Renal cortex interstitium (tissue), 11 donors: ENCODE measurements around the gene DOCK8. TPM values are rescaled to one million over a fixed set of nuclear protein-coding genes. Genes with fewer than 3 reads are reported as not detected.
A peak's percentile ranks its signal among the peaks of the same experiment; 100 is the strongest.
"Not testable (repeated sequence)": the region's sequence is repeated elsewhere in the genome, so short reads cannot be mapped to it uniquely, and the experiment has no call there.

Source experiments
- DNase-seq, 11 donors: peaks; one replicate each; pipeline ENCODE4 v3.0.0-alpha.2; 2013; ENCODE audit warnings: low read depth in 9 of 11, low spot score in 4 of 11; ENCODE audit errors: extremely low read depth in 1 of 11
- polyA plus RNA-seq, 3 donors: library from polyadenylated mRNA; unstranded; fragments of 120-200 nt; gene quantifications; one replicate each; pipeline ENCODE4 v1.2.1, GENCODE V29; 2013; ENCODE audit not compliant: insufficient read length in 3 of 3

The DOCK8 gene
- polyA plus RNA-seq, 3 donors, result 10.3 to 13.6 (median 12.6) TPM

DNA sequence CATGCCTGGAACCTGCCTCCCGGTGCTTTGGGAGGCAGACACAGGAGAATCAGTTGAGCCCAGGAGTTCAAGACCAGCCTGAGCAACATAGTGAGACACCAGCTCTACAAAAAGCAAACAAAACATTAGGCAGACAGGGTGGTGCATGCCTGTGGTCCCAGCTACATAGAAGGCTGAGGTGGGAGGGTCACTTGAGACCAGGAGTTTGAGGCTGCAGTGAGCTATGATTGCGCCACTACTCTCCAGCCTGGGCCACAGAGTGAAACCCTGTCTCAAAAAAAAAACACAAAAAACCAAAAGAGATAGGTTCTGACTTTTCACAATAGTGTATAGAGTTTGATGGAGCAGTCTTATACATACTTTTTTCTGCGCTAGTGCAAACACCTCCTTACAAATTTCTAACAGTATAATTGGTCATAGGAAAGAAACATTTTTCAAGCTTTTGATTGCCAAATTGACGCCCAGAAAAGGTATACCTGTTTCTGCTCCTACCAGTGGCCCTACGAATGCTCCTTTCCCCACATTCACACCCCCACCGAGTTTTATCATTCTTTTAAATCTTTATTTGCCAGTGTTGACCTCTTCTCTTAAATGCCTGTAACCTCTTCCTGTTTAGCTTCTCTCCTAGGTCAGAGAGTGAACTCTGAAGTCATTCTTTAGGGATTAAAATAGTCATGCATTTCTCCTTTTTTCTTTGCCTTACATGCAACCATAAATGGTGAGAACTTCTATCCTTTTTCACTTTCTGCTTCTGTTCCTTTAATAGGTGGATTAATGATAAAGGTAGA is 7.5 kb downstream of the DOCK8 start:
- DNase-seq, result no peak

GRCh38 chr9:223152-223551 is 8.5 kb downstream of the DOCK8 start:
- DNase-seq, result no peak

DNA sequence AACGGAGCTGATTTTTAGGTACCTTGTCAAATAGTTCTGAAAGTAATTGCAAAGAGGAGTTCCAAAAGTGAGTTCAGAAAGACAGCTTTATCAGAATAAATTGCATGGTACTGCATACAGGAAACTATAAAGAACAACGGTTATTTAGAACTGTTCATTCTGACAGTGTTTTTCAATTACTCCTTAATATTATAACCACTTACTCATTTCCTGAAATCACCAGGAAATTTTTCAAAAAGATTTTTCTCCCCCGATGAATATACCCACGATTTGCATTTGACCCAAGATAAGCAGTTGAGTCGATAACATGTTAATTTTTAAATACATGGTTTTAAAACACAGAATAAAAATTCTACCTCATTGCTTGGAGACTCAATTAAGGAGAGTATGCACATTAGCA is 9.4 kb downstream of the DOCK8 start:
- no peak for DNase-seq

GRCh38 chr9:224582-225520 is 10.2 kb downstream of the DOCK8 start:
- DNase-seq, result no peak

DNA sequence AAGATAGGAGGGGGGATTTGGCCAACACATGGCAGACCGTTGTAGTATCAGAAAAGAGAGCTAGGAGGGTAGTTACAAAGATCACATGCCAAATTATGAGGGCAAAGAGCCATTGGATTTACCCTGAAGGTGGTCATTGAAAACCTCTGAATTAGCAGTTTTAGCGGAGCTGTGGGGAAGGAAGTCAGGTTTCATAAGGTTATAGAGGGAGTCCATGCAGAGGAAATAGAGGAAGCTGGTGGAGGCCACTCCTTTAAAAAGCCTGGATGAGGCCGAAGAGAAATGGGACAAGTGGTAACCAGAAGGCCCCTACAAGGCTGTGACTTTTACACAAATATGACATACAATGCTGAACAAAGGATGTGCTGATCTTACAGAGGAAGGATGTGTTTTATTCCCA is 13.2 kb downstream of the DOCK8 start:
- no peak for DNase-seq

DNA sequence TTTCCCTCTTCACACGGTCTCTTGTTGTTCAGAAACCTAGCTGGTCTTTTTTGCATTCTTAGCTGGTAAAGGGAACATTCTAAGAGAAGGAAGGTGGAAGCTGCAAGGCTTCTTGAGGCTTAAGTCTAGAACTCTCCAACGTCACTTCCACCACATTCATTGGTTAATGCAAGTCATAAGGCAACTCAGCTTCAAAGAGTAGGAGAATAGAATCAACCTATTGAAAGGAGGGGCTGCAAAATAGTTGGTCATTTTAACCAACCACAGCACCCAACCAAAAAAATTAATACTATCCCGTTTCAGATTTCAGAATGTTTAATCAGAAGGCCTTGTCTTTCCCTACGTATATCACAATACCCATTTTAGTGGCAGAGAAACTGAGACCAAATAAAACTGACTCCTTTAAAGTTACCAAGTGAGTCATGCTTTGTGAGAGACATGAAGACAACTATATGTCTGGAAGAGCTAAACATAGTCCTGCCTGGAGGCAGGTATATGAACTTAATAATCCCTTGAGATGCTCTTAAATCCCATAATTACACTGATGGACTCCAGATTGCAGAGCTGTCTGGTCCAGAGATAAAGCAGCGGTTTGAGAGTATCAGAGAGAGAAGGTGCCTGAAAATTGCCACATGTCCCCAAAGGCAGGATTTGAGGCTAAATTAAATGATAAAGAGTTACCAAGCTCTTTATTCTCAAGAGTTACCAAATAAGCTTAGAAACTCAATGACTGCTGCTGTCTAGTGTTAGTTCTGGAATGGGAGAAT is 14.4 kb downstream of the DOCK8 start:
- DNase-seq, result no peak

DNA sequence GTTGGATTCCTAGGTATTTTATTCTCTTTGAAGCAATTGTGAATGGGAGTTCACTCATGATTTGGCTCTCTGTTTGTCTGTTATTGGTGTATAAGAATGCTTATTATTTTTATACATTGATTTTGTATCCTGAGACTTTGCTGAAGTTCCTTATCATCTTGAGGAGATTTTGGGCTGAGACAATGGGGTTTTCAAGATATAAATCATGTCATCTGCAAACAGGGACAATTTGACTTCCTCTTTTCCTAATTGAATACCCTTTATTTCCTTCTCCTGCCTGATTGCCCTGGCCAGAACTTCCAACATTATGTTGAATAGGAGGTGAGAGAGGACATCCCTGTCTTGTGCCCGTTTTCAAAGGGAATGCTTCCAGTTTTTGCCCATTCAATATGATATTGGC is 17.0 kb downstream of the DOCK8 start:
- not testable (repeated sequence) for DNase-seq

GRCh38 chr9:233708-234107 is 19.0 kb downstream of the DOCK8 start:
- not testable (repeated sequence) for DNase-seq

DNA sequence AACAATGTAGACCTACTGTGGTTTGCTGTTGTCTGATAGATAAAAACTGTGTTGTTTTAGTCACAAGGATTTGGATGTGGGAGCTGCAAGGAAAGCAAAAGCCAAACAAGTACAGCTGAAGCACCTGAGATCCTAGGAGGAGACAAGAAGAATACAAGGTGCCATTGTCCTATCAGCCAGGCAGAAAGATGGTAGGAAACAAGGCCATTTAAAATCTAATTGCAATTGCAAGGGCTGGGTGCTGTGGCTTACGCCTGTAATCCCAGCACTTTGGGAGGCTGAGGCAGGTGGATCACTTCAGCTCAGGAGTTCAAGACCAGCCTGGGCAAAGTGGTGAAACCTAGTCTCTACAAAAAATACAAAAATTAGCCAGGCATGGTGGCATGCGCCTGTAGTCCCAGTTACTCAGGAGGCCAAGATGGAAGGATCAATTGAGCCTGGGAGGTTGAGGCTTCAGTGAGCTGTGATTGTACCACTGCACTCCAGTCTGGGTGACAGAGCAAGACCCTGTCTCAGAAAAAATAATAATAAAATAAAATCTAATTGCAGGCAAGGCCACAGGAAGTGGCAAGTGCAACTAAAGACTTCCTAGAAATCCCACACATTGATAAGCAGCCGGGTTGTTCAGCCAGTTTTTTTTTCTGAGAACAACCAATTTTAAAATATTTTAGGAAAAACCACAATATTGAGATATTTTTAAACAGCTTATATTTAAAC is 22.6 kb downstream of the DOCK8 start:
- DNase-seq, result no peak

- DNase-seq, result no peak
Measured at GRCh38 chr9:237858-238345, 23.2 kb downstream of the DOCK8 start.

- no peak for DNase-seq
Measured at GRCh38 chr9:242461-243080, 27.9 kb downstream of the DOCK8 start.

DNA sequence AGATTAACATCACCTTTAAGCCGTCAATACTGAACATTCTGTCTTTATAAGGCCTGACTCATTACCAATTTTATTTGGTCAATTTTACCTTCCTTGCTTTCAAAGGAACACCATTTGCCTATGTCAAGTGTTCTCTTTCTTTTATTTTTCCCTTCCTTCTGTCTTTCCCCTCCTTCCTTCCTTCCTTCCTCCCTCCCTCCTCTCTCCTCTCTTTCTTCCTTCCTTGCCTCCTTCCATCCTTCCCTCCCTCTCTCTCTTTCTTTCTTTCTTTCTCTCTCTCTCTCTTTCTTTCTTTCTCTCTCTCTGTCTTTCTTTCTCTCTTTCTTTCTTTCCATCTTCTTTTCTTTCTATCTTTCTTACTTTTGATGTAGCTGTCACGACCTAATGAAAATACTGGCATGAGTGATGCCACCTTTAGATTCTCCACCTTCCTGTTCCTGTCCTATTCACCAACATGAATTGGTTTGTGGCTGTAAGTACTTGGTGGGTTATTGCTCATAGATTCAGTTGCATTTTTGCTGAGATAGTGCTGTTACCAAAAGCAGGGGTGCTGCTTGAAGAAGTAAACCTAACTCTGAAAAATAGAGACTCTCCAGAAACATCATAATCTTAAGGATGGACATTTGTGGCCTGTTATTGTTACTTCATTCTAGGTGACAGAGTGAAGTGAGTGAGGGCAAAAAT is 33.8 kb downstream of the DOCK8 start:
- no peak for DNase-seq

DNA sequence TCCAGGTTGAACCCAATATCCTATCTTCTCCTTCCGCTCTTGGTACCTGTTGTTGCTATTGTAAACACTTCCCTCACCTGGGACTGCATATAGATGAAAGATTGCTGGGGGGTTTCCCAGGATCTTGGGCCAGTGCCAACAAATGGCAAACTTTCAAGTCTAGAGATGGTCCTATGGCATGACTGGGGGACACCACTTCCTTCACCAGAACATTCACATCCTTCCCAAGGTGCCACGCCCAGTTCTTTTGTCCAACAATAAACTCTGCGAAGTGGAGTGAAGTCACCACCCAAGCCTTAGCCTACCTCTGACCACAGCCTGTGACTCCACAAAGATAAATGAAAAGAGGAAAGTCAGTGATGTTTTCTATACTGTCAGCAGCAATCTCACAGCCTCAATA is 34.4 kb downstream of the DOCK8 start:
- no peak for DNase-seq

- DNase-seq, result no peak
Measured at GRCh38 chr9:250039-250438, 35.4 kb downstream of the DOCK8 start.

- no peak for DNase-seq
Measured at GRCh38 chr9:250625-251024, 36.0 kb downstream of the DOCK8 start.

GRCh38 chr9:251398-251797 is 36.7 kb downstream of the DOCK8 start:
- no peak for DNase-seq

DNA sequence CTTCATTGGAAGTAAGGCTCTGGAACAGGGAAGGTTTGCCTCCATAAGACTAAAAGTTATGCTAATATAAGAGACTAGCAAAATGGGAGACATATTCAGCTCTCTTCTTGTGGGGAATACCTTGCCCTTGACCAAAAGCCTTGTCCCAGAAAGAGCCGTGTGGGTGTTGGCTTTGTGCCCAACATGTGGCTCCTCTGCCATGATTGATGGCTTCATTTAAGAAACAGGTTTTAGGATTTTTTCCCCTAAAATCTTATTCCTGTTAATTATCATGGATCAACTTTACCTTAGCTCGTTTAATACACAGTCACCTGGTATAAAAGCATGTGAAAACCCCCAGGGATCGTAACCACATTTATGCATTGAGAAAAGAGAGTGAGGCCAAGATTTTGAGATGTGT is 38.9 kb downstream of the DOCK8 start:
- DNase-seq, result no peak

DNA sequence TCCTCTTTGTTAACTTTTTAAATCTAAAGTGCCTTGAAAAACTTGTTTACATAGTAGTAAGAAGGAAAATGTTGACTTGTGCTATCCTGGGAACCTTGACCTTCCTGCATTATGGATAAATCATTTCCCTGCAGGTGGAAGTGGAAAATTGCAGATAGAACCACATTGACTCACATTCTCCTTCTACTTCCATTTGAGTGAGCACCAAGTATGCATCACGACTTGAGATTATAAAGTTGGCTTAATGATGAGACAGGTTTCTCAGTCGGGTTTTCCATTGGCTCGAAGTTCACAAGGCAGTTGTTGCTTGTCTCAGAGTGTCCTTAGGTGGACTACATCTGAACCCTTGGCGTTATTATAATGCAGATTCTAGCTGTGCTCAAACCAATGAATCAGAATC is 39.9 kb downstream of the DOCK8 start:
- DNase-seq, result peak in 2 of 11 donors; percentile 8 to 20
